IMR-90 (cell line): Measurements from ENCODE around the gene HIGD1C. TPM values are rescaled to one million over a fixed set of nuclear protein-coding genes. Genes with fewer than 3 reads are reported as not detected.

Experiments used
- ATAC-seq: fragments of 200-7000 bp; cut with Tn5 transposase; 2 replicates; pipeline ENCODE4 v1.9.1; 2020; ENCODE audit warnings: low read depth, mild to moderate bottlenecking, moderate library complexity
- BruUV-seq: library from RNA; stranded (reverse); fragments of 400-500 nt; replicated peaks from 2 replicates; lab custom pipeline; 2021; lab: Mats Ljungman, UMichigan
- CTCF ChIA-PET: fragments of 300-600 bp; formaldehyde crosslinking; extraction: SDS; loops from one replicate; lab custom pipeline; 2021; ENCODE audit warnings: antibody characterized with exemption; lab: Yijun Ruan, JAX
- POLR2A ChIA-PET: fragments of 300-600 bp; sonication (Branson Sonifier 250); formaldehyde crosslinking; loops from one replicate; lab custom pipeline; 2022; ENCODE audit warnings: antibody characterized with exemption; ENCODE audit not compliant: unreplicated experiment; lab: Charles Lee
- DNase-seq: peaks from one replicate; pipeline ENCODE4 v3.0.0; 2013
- H2AFZ ChIP-seq: replicated peaks from 2 replicates; pipeline ENCODE3; 2013; ENCODE audit warnings: low read length, mild to moderate bottlenecking; ENCODE audit not compliant: poor library complexity
- H2AK5ac ChIP-seq: 2 replicates; pipeline ENCODE4 v1.6.1; 2013; ENCODE audit warnings: low read depth, low read length, inconsistent platforms
- H2AK9ac ChIP-seq: replicated peaks from 2 replicates; pipeline ENCODE3; 2013; ENCODE audit warnings: mild to moderate bottlenecking, low read depth, low read length, moderate library complexity; ENCODE audit not compliant: poor library complexity
- H2BK120ac ChIP-seq: 2 replicates; pipeline ENCODE4 v1.6.1; 2013; ENCODE audit warnings: low read depth, low read length, inconsistent platforms
- H2BK15ac ChIP-seq: 3 replicates; pipeline ENCODE4 v1.6.1; 2013; ENCODE audit warnings: low read depth, low read length, inconsistent platforms
- H2BK20ac ChIP-seq: 2 replicates; pipeline ENCODE4 v1.6.1; 2013; ENCODE audit warnings: low read depth, mild to moderate bottlenecking, inconsistent platforms, low read length, moderate library complexity
- H2BK5ac ChIP-seq: 2 replicates; pipeline ENCODE4 v1.6.1; 2013; ENCODE audit warnings: mild to moderate bottlenecking, low read depth, low read length, inconsistent platforms; ENCODE audit not compliant: poor library complexity, severe bottlenecking
- H3K14ac ChIP-seq: replicated peaks from 2 replicates; pipeline ENCODE4 v1.6.1; 2013; ENCODE audit warnings: low read depth, low read length, inconsistent platforms
- H3K18ac ChIP-seq: 2 replicates; pipeline ENCODE4 v1.6.1; 2013; ENCODE audit warnings: low read depth, low read length, control low read depth
- H3K23ac ChIP-seq: 2 replicates; pipeline ENCODE4 v1.6.1; 2013; ENCODE audit warnings: low read depth, low read length, inconsistent platforms
- H3K27ac ChIP-seq: 2 replicates; pipeline ENCODE4 v1.5.1; 2013; ENCODE audit warnings: mild to moderate bottlenecking, control low read depth, low read length; ENCODE audit not compliant: insufficient read depth
- H3K27me3 ChIP-seq: 2 replicates; pipeline ENCODE4 v1.6.1; 2013; ENCODE audit warnings: low read length; ENCODE audit not compliant: control insufficient read depth, insufficient read depth
- H3K36me3 ChIP-seq: 2 replicates; pipeline ENCODE4 v1.6.1; 2013; ENCODE audit warnings: low read length, mixed read lengths; ENCODE audit not compliant: control insufficient read depth, insufficient read depth
- H3K4ac ChIP-seq: 2 replicates; pipeline ENCODE4 v1.6.1; 2013; ENCODE audit warnings: low read depth, low read length, inconsistent platforms
- H3K4me1 ChIP-seq: 2 replicates; pipeline ENCODE4 v1.6.1; 2013; ENCODE audit warnings: low read length, mixed read lengths; ENCODE audit not compliant: control insufficient read depth, insufficient read depth
- H3K4me2 ChIP-seq: 2 replicates; pipeline ENCODE4 v1.6.1; 2013; ENCODE audit warnings: low read depth, mild to moderate bottlenecking, control low read depth, low read length, moderate library complexity
- H3K4me3 ChIP-seq: 2 replicates; pipeline ENCODE4 v1.5.1; 2013; ENCODE audit warnings: low read depth, mild to moderate bottlenecking, control low read depth, low read length, moderate library complexity; ENCODE audit not compliant: insufficient read depth
- H3K56ac ChIP-seq: 2 replicates; pipeline ENCODE4 v1.6.1; 2013; ENCODE audit warnings: low read length, inconsistent platforms; ENCODE audit not compliant: insufficient read depth; ENCODE audit errors: extremely low read depth
- H3K79me1 ChIP-seq, 2 experiments: 2 replicates each; pipeline ENCODE4 v1.6.1; 2013; ENCODE audit warnings: low read length in 2 of 2, inconsistent platforms in 1 of 2, low read depth in 1 of 2
- H3K9ac ChIP-seq: 2 replicates; pipeline ENCODE4 v1.6.1; 2013; ENCODE audit warnings: low read depth, low read length, control low read depth
- H3K9me1 ChIP-seq: 2 replicates; pipeline ENCODE4 v1.6.1; 2013; ENCODE audit warnings: low read length, inconsistent platforms; ENCODE audit not compliant: insufficient read depth
- H3K9me3 ChIP-seq: 2 replicates; pipeline ENCODE4 v1.6.1; 2013; ENCODE audit warnings: low read length; ENCODE audit not compliant: control insufficient read depth, insufficient read depth
- H4K20me1 ChIP-seq: 2 replicates; pipeline ENCODE4 v1.6.1; 2013; ENCODE audit warnings: low read length, inconsistent platforms; ENCODE audit not compliant: insufficient read depth
- H4K5ac ChIP-seq: 2 replicates; pipeline ENCODE4 v1.6.1; 2013; ENCODE audit warnings: mild to moderate bottlenecking, low read depth, low read length, control low read depth
- H4K8ac ChIP-seq, 2 experiments: 2 replicates each; pipeline ENCODE4 v1.6.1; 2013; ENCODE audit warnings: low read depth in 2 of 2, low read length in 2 of 2, control low read depth in 1 of 2, inconsistent platforms in 1 of 2
- H4K91ac ChIP-seq: 2 replicates; pipeline ENCODE4 v1.6.1; 2013; ENCODE audit warnings: low read depth, low read length, inconsistent platforms; ENCODE audit not compliant: insufficient read depth
- CEBPB ChIP-seq: IDR thresholded peaks from 2 replicates; pipeline ENCODE4 v1.6.1; 2012; ENCODE audit warnings: low read depth, low read length, improper control_type of control experiment
- CHD1 ChIP-seq: IDR thresholded peaks from 2 replicates; pipeline ENCODE4 v1.6.1; 2012; ENCODE audit warnings: low read depth, low read length, improper control_type of control experiment
- MAFK ChIP-seq: IDR thresholded peaks from 2 replicates; pipeline ENCODE4 v1.6.1; 2012; ENCODE audit warnings: low read depth, low read length, improper control_type of control experiment
- MAZ ChIP-seq: IDR thresholded peaks from 2 replicates; pipeline ENCODE4 v1.6.1; 2012; ENCODE audit warnings: low read depth, mild to moderate bottlenecking, low read length, improper control_type of control experiment, moderate library complexity, borderline replicate concordance
- NFE2L2 ChIP-seq: fragments of 150-350 bp; IDR thresholded peaks from 2 replicates; pipeline ENCODE4 v1.6.1; 2016; ENCODE audit warnings: low read depth, mild to moderate bottlenecking, low read length
- POLR2A ChIP-seq: IDR thresholded peaks from 2 replicates; pipeline ENCODE4 v1.6.1; 2012; ENCODE audit warnings: mild to moderate bottlenecking, low read depth, low read length
- RAD21 ChIP-seq: IDR thresholded peaks from 2 replicates; pipeline ENCODE4 v1.6.1; 2012; ENCODE audit warnings: low read length, improper control_type of control experiment
- RFX5 ChIP-seq: IDR thresholded peaks from 2 replicates; pipeline ENCODE4 v1.8.0; 2012; ENCODE audit warnings: low read depth, mild to moderate bottlenecking, low read length, moderate library complexity
- WGBS, 2 experiments: methylation state at CpG; one replicate each; pipeline versions ENCODE4 v1.1.5 to v1.1.7; 2013; ENCODE audit warnings: missing lambda C conversion rate in 2 of 2; ENCODE audit not compliant: insufficient read length in 1 of 2; ENCODE audit errors: extremely low coverage in 2 of 2; 5-methylcytosine and 5-hydroxymethylcytosine counted together
- dilution Hi-C: fragments of 300-500 bp; cut with HindIII; formaldehyde crosslinking; loops from one replicate; pipeline ENCODE4 v1.14.3; 2018; ENCODE audit warnings: low sequenced_read_pairs; ENCODE audit not compliant: unreplicated experiment
- in situ Hi-C: fragments of 300-500 bp; cut with MboI; formaldehyde crosslinking; loops from 3 replicates; pipeline ENCODE4 v1.14.3; 2019; ENCODE audit warnings: low sequenced_read_pairs, inconsistent platforms, mixed read lengths
- intact Hi-C: fragments of 100-400 bp; cut with micrococcal nuclease; formaldehyde crosslinking; loops from 2 replicates; pipeline ENCODE4 v1.10.0; 2022
- polyA plus RNA-seq, 3 experiments: library from polyadenylated mRNA; depleted of rRNA; stranded (reverse); fragments of >200 nt; gene quantifications; 2 replicates each; pipeline ENCODE4 v1.2.3, GENCODE V29; 2012; ENCODE audit warnings: low replicate concordance in 1 of 3
- total RNA-seq: library from RNA; depleted of rRNA; stranded (reverse); fragments of >200 nt; gene quantifications from 2 replicates; pipeline ENCODE4 v1.2.3, GENCODE V29; 2012
- TF ChIP-seq, protein P1 (sequence below): fragments of 150-350 bp; IDR thresholded peaks from 2 replicates; pipeline ENCODE4 v1.6.1; 2017; ENCODE audit warnings: mild to moderate bottlenecking, antibody characterized with exemption, low read length, low read depth
- TF ChIP-seq, protein P2 (sequence below): fragments of 150-350 bp; IDR thresholded peaks from 2 replicates; pipeline ENCODE4 v1.6.1; 2016; ENCODE audit warnings: low read depth, mild to moderate bottlenecking, low read length, moderate library complexity, borderline replicate concordance

The HIGD1C gene
- total and polyA plus RNA-seq, 2 of the 4 experiments (the other 2 are of a cell fraction), result not detected

GRCh38 chr12:51005671-51006070, 53.3 kb downstream of the HIGD1C start:
- POLR2A ChIA-PET, result no interaction called here
- H3K79me1 ChIP-seq, result peaks cover 4 to 28% of the 10 kb centered on the region in 2 experiments; a peak in 3 of 4 replicates
- 0 out of 2 replicates have a peak, but pooled peaks cover 3% of the 10 kb centered on the region for H3K9me1 ChIP-seq
- peaks cover 3% of the 10 kb centered on the region for H3K4me1 ChIP-seq
- no peak overlapping the region for H3K4me2 ChIP-seq
- in situ Hi-C loops (no loop called here), intact Hi-C loops (no loop called here), dilution Hi-C loops (no loop called here)
- H3K18ac ChIP-seq, result no peak overlapping the region
- H3K9me3 ChIP-seq, result no peaks in the 10 kb centered on the region
- no peak overlapping the region for H4K8ac ChIP-seq
- H3K4me3 ChIP-seq, result no peak overlapping the region
- no peak overlapping the region for H4K5ac ChIP-seq
- H3K14ac ChIP-seq, result no peak overlapping the region
- no peak overlapping the region for H2AFZ ChIP-seq
- H3K27me3 ChIP-seq, result no peaks in the 10 kb centered on the region
- H2BK20ac ChIP-seq, result no peak overlapping the region
- no peak overlapping the region for H2BK120ac ChIP-seq
- no peak overlapping the region for H2BK15ac ChIP-seq
- no peak overlapping the region for H2BK5ac ChIP-seq
- H3K27ac ChIP-seq, result no peak overlapping the region
- 60% methylated on average over 1 of the region's 3 CpGs; no CpG with 5 or more reads in 1 of the 2 experiments for WGBS, 2 experiments
- no peak overlapping the region for H3K4ac ChIP-seq
- H3K36me3 ChIP-seq, result peaks cover 24% of the 10 kb centered on the region
- TF ChIP-seq, protein P1, sequence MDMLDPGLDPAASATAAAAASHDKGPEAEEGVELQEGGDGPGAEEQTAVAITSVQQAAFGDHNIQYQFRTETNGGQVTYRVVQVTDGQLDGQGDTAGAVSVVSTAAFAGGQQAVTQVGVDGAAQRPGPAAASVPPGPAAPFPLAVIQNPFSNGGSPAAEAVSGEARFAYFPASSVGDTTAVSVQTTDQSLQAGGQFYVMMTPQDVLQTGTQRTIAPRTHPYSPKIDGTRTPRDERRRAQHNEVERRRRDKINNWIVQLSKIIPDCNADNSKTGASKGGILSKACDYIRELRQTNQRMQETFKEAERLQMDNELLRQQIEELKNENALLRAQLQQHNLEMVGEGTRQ, result no peak
- no peak for TF ChIP-seq POLR2A
- TF ChIP-seq, protein P2, sequence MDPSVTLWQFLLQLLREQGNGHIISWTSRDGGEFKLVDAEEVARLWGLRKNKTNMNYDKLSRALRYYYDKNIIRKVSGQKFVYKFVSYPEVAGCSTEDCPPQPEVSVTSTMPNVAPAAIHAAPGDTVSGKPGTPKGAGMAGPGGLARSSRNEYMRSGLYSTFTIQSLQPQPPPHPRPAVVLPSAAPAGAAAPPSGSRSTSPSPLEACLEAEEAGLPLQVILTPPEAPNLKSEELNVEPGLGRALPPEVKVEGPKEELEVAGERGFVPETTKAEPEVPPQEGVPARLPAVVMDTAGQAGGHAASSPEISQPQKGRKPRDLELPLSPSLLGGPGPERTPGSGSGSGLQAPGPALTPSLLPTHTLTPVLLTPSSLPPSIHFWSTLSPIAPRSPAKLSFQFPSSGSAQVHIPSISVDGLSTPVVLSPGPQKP, result no peak
- no peak for TF ChIP-seq RAD21
- no peak for TF ChIP-seq CEBPB
- TF ChIP-seq CHD1, result no peak
- no peak for TF ChIP-seq NFE2L2
- TF ChIP-seq MAZ, result no peak
- no peak for TF ChIP-seq RFX5
- TF ChIP-seq MAFK, result no peak
- DNase-seq (no peak), ATAC-seq (no peak)
- H4K20me1 ChIP-seq, result no peaks in the 10 kb centered on the region
- BruUV-seq, result TSS peak; percentile 12
- no peak overlapping the region for H3K23ac ChIP-seq
- no peak overlapping the region for H4K91ac ChIP-seq
- no peak overlapping the region for H2AK5ac ChIP-seq
- no peak overlapping the region for H3K56ac ChIP-seq
- CTCF ChIA-PET, result interaction anchor here (1.6 kb wide), 1 partner anchor 22 kb away, joined by 4 read pairs; no protein-coding TSS in a partner anchor
- H3K9ac ChIP-seq, result no peak overlapping the region
- no peak overlapping the region for H2AK9ac ChIP-seq
